SK-N-SH treated with all-trans-retinoic acid at 6 μM for 48 hours (cell line): ENCODE data around the gene AUTS2.

Experiments
- ESRRG ChIP-seq: fragments of 250-450 bp; sonication (Bioruptor Pico); IDR thresholded peaks from 2 replicates; pipeline ENCODE4 v1.6.1; 2021; ENCODE audit warnings: mild to moderate bottlenecking
- ZFP3 ChIP-seq: fragments of 250-450 bp; sonication (Bioruptor Pico); IDR thresholded peaks from 2 replicates; pipeline ENCODE4 v1.5.0; 2020; ENCODE audit warnings: mild to moderate bottlenecking, moderate library complexity
- ZNF70 ChIP-seq: fragments of 450-650 bp; formaldehyde crosslinking; IDR thresholded peaks from 2 replicates; pipeline ENCODE4 v1.5.0; 2020; ENCODE audit warnings: mild to moderate bottlenecking, moderate library complexity
- TF ChIP-seq, protein P1 (sequence below): fragments of 250-450 bp; sonication (Bioruptor Pico); IDR thresholded peaks from 2 replicates; pipeline ENCODE4 v1.8.0; 2021; ENCODE audit warnings: low read depth, mild to moderate bottlenecking, moderate library complexity, borderline replicate concordance
- TF ChIP-seq, protein P2 (sequence below): fragments of 250-450 bp; sonication (Bioruptor Pico); IDR thresholded peaks from 2 replicates; pipeline ENCODE4 v1.8.0; 2020; ENCODE audit warnings: mild to moderate bottlenecking, moderate library complexity, borderline replicate concordance
- TF ChIP-seq, protein P3 (sequence below): fragments of 250-450 bp; sonication (Bioruptor Pico); IDR thresholded peaks from 2 replicates; pipeline ENCODE4 v1.5.1; 2020; ENCODE audit warnings: low read depth, mild to moderate bottlenecking, moderate library complexity

DNA sequence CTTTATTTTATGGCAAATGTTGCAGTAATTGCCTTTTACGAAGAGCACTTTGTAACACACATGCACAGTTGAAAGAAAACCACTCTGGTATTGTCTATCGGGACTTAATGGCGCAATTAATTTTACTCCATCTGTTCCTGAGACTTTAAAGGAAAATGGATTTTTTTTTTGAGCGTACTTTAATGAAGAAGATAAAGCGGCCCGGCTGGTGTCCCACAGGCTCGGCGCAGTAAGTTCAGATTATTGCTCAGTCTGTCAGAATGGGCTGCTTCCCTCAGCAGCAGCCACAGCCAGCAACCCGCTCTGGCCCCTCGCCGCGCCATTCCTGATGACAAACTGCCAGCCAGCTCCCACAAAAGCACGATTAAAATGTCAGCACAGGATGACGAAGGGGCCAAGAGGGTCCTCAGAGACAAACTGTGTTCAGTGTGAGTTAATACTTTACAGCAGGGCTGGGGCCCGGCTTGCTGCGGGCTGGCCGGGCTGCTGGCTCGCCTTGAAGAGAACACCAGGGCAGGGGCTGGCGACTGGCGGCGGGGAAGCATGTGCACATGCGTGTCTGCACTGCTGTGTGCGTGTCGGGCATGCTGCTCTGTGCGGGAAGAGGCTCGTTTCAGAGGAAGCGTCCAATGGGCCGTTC, 1032.7 kb downstream of the AUTS2 start:
- TF ChIP-seq ZFP3 (CRISPR knock-in tag) (no peak), ESRRG (no peak), ZNF70 (CRISPR knock-in tag) (no peak)
- TF ChIP-seq, protein P1, sequence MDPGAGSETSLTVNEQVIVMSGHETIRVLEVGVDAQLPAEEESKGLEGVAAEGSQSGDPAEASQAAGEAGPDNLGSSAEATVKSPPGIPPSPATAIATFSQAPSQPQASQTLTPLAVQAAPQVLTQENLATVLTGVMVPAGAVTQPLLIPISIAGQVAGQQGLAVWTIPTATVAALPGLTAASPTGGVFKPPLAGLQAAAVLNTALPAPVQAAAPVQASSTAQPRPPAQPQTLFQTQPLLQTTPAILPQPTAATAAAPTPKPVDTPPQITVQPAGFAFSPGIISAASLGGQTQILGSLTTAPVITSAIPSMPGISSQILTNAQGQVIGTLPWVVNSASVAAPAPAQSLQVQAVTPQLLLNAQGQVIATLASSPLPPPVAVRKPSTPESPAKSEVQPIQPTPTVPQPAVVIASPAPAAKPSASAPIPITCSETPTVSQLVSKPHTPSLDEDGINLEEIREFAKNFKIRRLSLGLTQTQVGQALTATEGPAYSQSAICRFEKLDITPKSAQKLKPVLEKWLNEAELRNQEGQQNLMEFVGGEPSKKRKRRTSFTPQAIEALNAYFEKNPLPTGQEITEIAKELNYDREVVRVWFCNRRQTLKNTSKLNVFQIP (CRISPR knock-in tag), result no peak
- TF ChIP-seq, protein P2, sequence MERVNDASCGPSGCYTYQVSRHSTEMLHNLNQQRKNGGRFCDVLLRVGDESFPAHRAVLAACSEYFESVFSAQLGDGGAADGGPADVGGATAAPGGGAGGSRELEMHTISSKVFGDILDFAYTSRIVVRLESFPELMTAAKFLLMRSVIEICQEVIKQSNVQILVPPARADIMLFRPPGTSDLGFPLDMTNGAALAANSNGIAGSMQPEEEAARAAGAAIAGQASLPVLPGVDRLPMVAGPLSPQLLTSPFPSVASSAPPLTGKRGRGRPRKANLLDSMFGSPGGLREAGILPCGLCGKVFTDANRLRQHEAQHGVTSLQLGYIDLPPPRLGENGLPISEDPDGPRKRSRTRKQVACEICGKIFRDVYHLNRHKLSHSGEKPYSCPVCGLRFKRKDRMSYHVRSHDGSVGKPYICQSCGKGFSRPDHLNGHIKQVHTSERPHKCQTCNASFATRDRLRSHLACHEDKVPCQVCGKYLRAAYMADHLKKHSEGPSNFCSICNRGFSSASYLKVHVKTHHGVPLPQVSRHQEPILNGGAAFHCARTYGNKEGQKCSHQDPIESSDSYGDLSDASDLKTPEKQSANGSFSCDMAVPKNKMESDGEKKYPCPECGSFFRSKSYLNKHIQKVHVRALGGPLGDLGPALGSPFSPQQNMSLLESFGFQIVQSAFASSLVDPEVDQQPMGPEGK (CRISPR knock-in tag), result no peak
- TF ChIP-seq, protein P3, sequence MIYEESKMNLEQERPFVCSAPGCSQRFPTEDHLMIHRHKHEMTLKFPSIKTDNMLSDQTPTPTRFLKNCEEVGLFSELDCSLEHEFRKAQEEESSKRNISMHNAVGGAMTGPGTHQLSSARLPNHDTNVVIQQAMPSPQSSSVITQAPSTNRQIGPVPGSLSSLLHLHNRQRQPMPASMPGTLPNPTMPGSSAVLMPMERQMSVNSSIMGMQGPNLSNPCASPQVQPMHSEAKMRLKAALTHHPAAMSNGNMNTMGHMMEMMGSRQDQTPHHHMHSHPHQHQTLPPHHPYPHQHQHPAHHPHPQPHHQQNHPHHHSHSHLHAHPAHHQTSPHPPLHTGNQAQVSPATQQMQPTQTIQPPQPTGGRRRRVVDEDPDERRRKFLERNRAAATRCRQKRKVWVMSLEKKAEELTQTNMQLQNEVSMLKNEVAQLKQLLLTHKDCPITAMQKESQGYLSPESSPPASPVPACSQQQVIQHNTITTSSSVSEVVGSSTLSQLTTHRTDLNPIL (CRISPR knock-in tag), result no peak
